ENCODE measurements around the gene TOB1. TPM values are rescaled to one million over a fixed set of nuclear protein-coding genes. Genes with fewer than 3 reads are reported as not detected.

The TOB1 gene, protein sequence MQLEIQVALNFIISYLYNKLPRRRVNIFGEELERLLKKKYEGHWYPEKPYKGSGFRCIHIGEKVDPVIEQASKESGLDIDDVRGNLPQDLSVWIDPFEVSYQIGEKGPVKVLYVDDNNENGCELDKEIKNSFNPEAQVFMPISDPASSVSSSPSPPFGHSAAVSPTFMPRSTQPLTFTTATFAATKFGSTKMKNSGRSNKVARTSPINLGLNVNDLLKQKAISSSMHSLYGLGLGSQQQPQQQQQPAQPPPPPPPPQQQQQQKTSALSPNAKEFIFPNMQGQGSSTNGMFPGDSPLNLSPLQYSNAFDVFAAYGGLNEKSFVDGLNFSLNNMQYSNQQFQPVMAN
- polyA plus RNA-seq = 112 TPM
- long read RNA-seq, donor 1, transcript TOB1-202 (2 exons, 2,229 nt) = major isoform, 18 of 118 reads
- long read RNA-seq, donor 1, partial matches to known transcripts = 99 of 118 reads
- long read RNA-seq, donor 1, other reads (novel, unspliced or antisense) = 0 of 118 reads
- long read RNA-seq, donor 2, transcript TOB1-202 (2 exons, 2,229 nt) = major isoform, 26 of 26 reads
- long read RNA-seq, donor 2, partial matches to known transcripts = 0 of 26 reads
- long read RNA-seq, donor 2, other reads (novel, unspliced or antisense) = 0 of 26 reads
- long read RNA-seq, donor 3 = 0 reads
- long read RNA-seq, donor 4, partial matches to known transcripts = 0 of 3 reads
- long read RNA-seq, donor 4, other reads (novel, unspliced or antisense) = 0 of 3 reads
- long read RNA-seq, donor 5, transcript TOB1-202 (2 exons, 2,229 nt) = major isoform, 14 of 181 reads
- long read RNA-seq, donor 5, partial matches to known transcripts = 166 of 181 reads
- long read RNA-seq, donor 5, other reads (novel, unspliced or antisense) = 0 of 181 reads
- long read RNA-seq, donor 6, transcript TOB1-202 (2 exons, 2,229 nt) = major isoform, 24 of 24 reads
- long read RNA-seq, donor 6, partial matches to known transcripts = 0 of 24 reads
- long read RNA-seq, donor 6, other reads (novel, unspliced or antisense) = 0 of 24 reads
- long read RNA-seq, donor 7, transcript TOB1-202 (2 exons, 2,229 nt) = major isoform, 25 of 26 reads
- long read RNA-seq, donor 7, partial matches to known transcripts = 0 of 26 reads
- long read RNA-seq, donor 7, other reads (novel, unspliced or antisense) = 0 of 26 reads
- long read RNA-seq, donor 8, transcript TOB1-202 (2 exons, 2,229 nt) = major isoform, 31 of 32 reads
- long read RNA-seq, donor 8, partial matches to known transcripts = 0 of 32 reads
- long read RNA-seq, donor 8, other reads (novel, unspliced or antisense) = 0 of 32 reads
- long read RNA-seq, donor 9, transcript TOB1-202 (2 exons, 2,229 nt) = major isoform, 14 of 139 reads
- long read RNA-seq, donor 9, partial matches to known transcripts = 125 of 139 reads
- long read RNA-seq, donor 9, other reads (novel, unspliced or antisense) = 0 of 139 reads
- long read RNA-seq, donor 10, transcript TOB1-202 (2 exons, 2,229 nt) = major isoform, 32 of 181 reads
- long read RNA-seq, donor 10, partial matches to known transcripts = 149 of 181 reads
- long read RNA-seq, donor 10, other reads (novel, unspliced or antisense) = 0 of 181 reads
- long read RNA-seq, donor 11, transcript TOB1-202 (2 exons, 2,229 nt) = major isoform, 27 of 27 reads
- long read RNA-seq, donor 11, partial matches to known transcripts = 0 of 27 reads
- long read RNA-seq, donor 11, other reads (novel, unspliced or antisense) = 0 of 27 reads

DNA sequence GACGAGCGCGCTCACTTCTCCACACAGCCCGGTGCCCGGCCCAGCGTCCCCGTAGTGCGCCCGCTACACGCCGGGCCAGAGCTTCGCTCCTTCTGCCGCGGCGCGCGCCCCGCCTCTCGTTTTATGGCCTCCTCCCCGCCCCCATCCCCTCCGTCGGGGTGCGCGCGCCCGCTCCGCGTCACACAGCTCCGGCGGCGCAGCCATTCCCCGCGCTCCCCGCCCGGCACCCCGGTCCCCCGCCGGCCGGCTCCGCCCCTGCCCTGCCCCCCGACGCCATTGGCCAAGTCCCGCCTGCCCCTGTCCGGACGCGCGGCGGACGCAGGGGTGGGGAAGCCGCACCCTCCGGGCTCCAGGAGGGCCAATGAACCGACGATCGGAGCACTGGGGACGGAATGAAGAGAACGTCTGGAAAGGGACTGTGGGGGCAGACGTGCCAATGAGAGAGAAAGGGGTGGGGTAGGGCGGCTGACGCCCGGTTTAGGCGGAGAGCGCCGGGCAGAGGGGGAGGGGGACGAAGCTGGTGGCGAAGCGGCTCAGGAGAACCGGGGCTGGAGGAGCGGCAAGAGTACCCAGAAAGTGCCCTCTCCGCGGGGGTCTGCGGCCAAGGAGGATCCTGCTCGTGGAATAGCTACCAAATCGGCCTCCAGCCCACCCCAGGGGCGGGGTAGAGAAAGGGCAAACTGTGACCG, at the start of gene TOB1:
TOB1 (minus strand) TSS at position 94 of the 689 bp plus-strand sequence. CDS start 2,337 bp downstream, outside the sequence.
- peak within 1 kb of the TSS; percentile 88 for H3K4me3 ChIP-seq (ENCODE audit: low read length)
- H3K36me3 ChIP-seq (ENCODE audit: control insufficient read depth, insufficient read depth, low read length) = peaks cover 16% of the 10 kb centered on the region
- H3K4me1 ChIP-seq (ENCODE audit: control insufficient read depth, insufficient read depth, low read length) = peaks cover 7% of the 10 kb centered on the region
- H3K27ac ChIP-seq (ENCODE audit: low read length) = peak within 1 kb of the TSS; percentile 98
- no peaks in the 10 kb centered on the region for H3K9me3 ChIP-seq (ENCODE audit: control insufficient read depth, low read depth, low read length)
- WGBS (ENCODE audit: insufficient coverage, low lambda C conversion rate) = no CpG with 5 or more reads among the region's 75 CpGs
- H3K27me3 ChIP-seq (ENCODE audit: control insufficient read depth, insufficient read depth, low read length) = no peaks in the 10 kb centered on the region
- peak; percentile 98 to 99 for DNase-seq

DNA sequence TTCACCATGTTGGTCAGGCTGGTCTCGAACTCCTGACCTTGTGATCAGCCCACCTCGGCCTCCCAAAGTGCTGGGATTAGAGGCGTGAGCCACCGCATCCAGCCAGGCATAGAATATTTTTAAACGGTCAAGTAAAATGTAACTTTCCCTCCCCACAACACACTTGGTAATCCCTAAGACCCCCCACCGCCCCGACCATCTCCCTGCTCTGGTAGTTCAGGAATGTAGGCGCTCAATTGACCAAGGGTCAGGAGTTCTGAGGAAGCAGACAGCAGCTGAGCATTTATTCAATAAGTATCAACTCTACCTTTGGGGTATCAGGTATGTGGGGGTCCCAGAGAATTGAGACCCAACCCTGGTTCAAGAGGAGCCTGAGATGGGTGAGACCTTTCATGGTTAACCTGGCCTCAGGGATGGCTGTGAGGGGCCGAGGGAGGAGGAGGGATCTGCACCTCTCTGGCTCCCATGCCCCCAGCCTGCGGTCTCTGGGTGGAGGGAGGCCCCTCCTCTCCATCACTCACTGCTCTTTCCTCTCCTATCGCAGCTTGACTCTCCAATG, 48.4 kb upstream of the TOB1 start:
- no peaks in the 10 kb centered on the region for H3K9me3 ChIP-seq (ENCODE audit: control insufficient read depth, low read depth, low read length)
- H3K4me1 ChIP-seq (ENCODE audit: control insufficient read depth, insufficient read depth, low read length) = peaks cover 64% of the 10 kb centered on the region
- H3K4me3 ChIP-seq (ENCODE audit: low read length) = no peak overlapping the region
- no peaks in the 10 kb centered on the region for H3K36me3 ChIP-seq (ENCODE audit: control insufficient read depth, insufficient read depth, low read length)
- H3K27me3 ChIP-seq (ENCODE audit: control insufficient read depth, insufficient read depth, low read length) = no peaks in the 10 kb centered on the region
- no CpG with 5 or more reads among the region's 11 CpGs for WGBS (ENCODE audit: insufficient coverage, low lambda C conversion rate)
- DNase-seq = no peak
- peak overlapping the region; percentile 75 for H3K27ac ChIP-seq (ENCODE audit: low read length)

DNA sequence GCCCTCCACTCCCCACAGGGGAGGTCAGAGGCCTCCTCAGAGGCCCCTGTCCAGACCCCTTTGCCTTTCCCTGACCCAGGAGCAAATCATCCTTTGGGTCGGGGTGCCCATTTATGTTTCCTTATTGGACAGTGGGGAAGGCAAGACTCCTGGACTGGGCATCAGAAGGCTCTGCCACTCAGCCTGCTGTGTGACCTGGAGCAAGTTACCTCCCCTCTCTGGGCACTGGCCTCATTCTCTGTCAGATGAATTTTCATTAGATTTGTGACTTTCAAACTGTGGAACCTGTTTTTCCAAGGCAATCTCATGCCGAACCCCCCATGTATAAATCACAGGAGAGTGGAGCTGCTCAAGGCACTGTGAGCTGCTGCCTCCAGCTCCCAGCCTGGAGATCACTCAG, 47.0 kb upstream of the TOB1 start:
- Histone ChIP-seq H3K9me3 (ENCODE audit: control insufficient read depth, low read depth, low read length) (no peaks in the 10 kb centered on the region), H3K27me3 (ENCODE audit: control insufficient read depth, insufficient read depth, low read length) (no peaks in the 10 kb centered on the region), H3K4me1 (ENCODE audit: control insufficient read depth, insufficient read depth, low read length) (peaks cover 64% of the 10 kb centered on the region), H3K4me3 (ENCODE audit: low read length) (no peak overlapping the region), H3K36me3 (ENCODE audit: control insufficient read depth, insufficient read depth, low read length) (no peaks in the 10 kb centered on the region), H3K27ac (ENCODE audit: low read length) (no peak overlapping the region)
- no CpG with 5 or more reads among the region's 2 CpGs for WGBS (ENCODE audit: insufficient coverage, low lambda C conversion rate)
- DNase-seq = no peak

DNA sequence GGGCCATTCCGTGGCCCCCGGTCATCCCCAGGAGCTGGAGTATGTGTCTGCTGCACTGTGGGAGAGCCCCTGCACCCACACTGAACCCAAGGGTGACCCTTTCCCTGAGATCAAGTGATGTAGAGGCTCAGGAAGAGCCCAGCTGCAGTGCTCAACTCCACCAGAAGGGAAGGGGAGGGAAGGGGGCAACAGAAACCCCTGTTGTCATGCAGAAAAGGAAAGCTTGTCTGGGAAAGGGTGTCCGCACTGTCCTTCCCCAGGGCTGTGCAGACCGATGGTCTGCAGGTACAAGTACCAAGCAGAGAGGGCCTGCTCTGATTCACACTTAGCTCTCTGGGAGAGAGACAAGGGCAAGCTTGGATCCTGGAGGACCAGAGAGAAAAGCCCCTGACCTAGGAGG, 45.7 kb upstream of the TOB1 start:
- no peak overlapping the region for H3K27ac ChIP-seq (ENCODE audit: low read length)
- no peaks in the 10 kb centered on the region for H3K36me3 ChIP-seq (ENCODE audit: control insufficient read depth, insufficient read depth, low read length)
- H3K4me3 ChIP-seq (ENCODE audit: low read length) = no peak overlapping the region
- no peaks in the 10 kb centered on the region for H3K27me3 ChIP-seq (ENCODE audit: control insufficient read depth, insufficient read depth, low read length)
- peaks cover 59% of the 10 kb centered on the region for H3K4me1 ChIP-seq (ENCODE audit: control insufficient read depth, insufficient read depth, low read length)
- DNase-seq = no peak
- H3K9me3 ChIP-seq (ENCODE audit: control insufficient read depth, low read depth, low read length) = no peaks in the 10 kb centered on the region
- WGBS (ENCODE audit: insufficient coverage, low lambda C conversion rate) = no CpG with 5 or more reads among the region's 4 CpGs

DNA sequence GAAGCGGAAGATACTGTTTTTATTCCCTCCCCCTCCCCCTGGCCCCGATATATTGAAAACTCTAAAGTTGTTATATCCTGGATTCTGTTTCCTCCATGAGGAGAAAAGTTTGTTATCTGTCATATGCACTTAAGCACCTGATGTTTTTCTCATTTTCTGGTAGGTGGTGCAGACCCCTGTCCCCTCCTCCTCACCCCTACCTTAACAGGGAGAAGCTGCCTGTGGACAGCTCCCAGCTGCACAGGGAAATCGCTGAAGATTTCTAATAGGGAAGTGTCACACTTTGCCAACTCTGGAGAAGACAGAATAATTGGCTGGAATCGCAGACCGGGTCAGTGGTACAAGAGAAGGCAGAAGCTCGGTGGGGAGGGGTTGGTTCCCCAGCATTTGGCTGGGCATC, 45.3 kb upstream of the TOB1 start:
- WGBS (ENCODE audit: insufficient coverage, low lambda C conversion rate) = 83% methylated on average over 1 of the region's 6 CpGs
- DNase-seq = no peak
- no peaks in the 10 kb centered on the region for H3K9me3 ChIP-seq (ENCODE audit: control insufficient read depth, low read depth, low read length)
- no peaks in the 10 kb centered on the region for H3K27me3 ChIP-seq (ENCODE audit: control insufficient read depth, insufficient read depth, low read length)
- H3K4me3 ChIP-seq (ENCODE audit: low read length) = no peak overlapping the region
- H3K36me3 ChIP-seq (ENCODE audit: control insufficient read depth, insufficient read depth, low read length) = no peaks in the 10 kb centered on the region
- peaks cover 58% of the 10 kb centered on the region for H3K4me1 ChIP-seq (ENCODE audit: control insufficient read depth, insufficient read depth, low read length)
- no peak overlapping the region for H3K27ac ChIP-seq (ENCODE audit: low read length)

DNA sequence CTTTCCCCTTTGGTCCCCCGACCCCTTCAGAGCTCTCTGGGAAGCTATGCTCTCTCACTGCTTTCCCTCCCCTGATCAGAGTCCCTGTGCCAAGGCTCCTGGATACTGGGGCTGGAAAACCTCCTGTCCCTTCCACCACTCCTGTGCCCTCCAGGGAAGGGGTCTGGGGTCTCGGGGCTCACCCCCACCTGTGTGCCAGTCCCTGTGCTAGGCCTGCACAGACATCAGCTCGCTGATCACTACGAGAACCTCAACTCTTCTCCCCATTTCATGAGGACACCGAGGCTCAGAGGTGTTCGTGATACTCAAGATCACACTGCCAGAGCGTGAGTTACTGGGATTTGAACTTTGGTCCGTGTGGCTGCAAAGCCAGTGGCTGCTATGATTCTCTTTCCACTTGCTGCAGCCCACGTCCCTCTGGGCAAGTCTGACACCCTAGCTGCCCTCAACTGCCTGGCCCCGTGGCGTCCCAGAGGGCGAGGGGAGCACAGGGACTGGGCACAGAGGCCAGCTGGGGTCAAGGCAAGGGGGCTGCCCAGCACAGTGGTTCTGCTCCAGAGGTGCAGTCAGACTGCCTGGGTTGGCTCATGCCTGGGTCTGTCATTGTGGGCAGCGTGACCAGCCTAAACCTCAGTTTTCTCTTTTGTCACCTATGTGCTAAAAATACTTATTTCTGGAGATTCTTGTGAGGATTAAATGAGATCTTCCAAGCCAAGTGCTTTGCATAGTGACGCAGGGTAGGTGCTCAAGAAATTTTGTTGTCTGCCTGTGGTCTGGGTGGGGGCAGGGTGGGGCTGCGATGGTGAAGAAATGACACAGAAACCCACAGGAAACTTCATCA, 43.8 kb upstream of the TOB1 start:
- Histone ChIP-seq H3K9me3 (ENCODE audit: control insufficient read depth, low read depth, low read length) (no peaks in the 10 kb centered on the region), H3K4me1 (ENCODE audit: control insufficient read depth, insufficient read depth, low read length) (peaks cover 57% of the 10 kb centered on the region), H3K27me3 (ENCODE audit: control insufficient read depth, insufficient read depth, low read length) (no peaks in the 10 kb centered on the region), H3K27ac (ENCODE audit: low read length) (peak overlapping the region; percentile 83), H3K4me3 (ENCODE audit: low read length) (no peak overlapping the region), H3K36me3 (ENCODE audit: control insufficient read depth, insufficient read depth, low read length) (no peaks in the 10 kb centered on the region)
- no CpG with 5 or more reads among the region's 15 CpGs for WGBS (ENCODE audit: insufficient coverage, low lambda C conversion rate)
- DNase-seq = peak; percentile 34 to 67

DNA sequence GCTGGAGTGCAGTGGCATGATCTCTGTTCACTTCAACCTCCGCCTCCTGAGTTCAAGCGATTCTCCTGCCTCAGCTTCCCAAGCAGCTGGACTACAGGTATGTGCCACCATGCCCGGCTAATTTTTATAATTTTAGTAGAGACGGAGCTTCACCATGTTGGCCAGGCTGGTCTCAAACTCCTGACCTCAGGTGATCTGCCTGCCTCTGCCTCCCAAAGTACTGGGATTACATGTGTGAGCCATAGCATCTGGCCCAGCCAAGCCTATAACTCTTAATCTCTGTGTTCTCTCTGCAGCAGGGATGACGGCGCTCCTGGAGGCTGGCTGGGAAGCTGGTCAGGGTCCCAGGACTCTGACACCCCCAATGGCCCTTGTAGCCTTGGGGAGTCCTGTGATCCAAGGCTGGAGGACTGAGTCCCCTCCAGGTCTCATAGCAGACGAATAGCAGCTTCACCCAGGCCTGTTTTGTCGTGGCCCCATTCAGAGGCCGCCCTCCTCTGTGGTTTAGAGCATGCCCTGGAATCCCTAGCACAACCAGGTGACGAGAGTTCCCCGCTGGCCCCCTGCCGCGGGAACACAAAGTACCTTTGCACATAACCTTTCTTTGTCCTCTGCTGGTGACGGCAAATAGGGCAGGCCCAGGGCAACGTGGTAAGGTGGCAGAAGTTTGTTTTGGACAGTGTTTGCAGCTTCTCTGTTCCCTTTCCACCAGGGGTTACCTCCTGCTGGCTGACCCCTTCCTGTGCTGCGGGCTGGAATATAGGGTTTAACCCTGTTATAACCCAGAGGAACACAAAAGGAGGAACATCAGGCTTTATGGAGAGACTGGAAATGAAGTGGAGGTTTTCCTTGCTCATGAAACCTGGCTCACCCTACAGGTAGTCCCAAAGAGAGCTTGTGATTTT, 43.0 kb upstream of the TOB1 start:
- no peak overlapping the region for H3K4me3 ChIP-seq (ENCODE audit: low read length)
- no peaks in the 10 kb centered on the region for H3K9me3 ChIP-seq (ENCODE audit: control insufficient read depth, low read depth, low read length)
- no peaks in the 10 kb centered on the region for H3K36me3 ChIP-seq (ENCODE audit: control insufficient read depth, insufficient read depth, low read length)
- peaks cover 58% of the 10 kb centered on the region for H3K4me1 ChIP-seq (ENCODE audit: control insufficient read depth, insufficient read depth, low read length)
- WGBS (ENCODE audit: insufficient coverage, low lambda C conversion rate) = no CpG with 5 or more reads among the region's 16 CpGs
- H3K27me3 ChIP-seq (ENCODE audit: control insufficient read depth, insufficient read depth, low read length) = no peaks in the 10 kb centered on the region
- peak; percentile 63 to 87 for DNase-seq
- peak overlapping the region; percentile 83 for H3K27ac ChIP-seq (ENCODE audit: low read length)

Data from large intestine (tissue), 12 donors.